ENCODE results near the gene KLHDC3. TPM values are rescaled to one million over a fixed set of nuclear protein-coding genes. Genes with fewer than 3 reads are reported as not detected.

KLHDC3 gene
- total RNA-seq, 4 donors from 2014 or later, result 88.0 to 175 (median 98.1) TPM

DNA sequence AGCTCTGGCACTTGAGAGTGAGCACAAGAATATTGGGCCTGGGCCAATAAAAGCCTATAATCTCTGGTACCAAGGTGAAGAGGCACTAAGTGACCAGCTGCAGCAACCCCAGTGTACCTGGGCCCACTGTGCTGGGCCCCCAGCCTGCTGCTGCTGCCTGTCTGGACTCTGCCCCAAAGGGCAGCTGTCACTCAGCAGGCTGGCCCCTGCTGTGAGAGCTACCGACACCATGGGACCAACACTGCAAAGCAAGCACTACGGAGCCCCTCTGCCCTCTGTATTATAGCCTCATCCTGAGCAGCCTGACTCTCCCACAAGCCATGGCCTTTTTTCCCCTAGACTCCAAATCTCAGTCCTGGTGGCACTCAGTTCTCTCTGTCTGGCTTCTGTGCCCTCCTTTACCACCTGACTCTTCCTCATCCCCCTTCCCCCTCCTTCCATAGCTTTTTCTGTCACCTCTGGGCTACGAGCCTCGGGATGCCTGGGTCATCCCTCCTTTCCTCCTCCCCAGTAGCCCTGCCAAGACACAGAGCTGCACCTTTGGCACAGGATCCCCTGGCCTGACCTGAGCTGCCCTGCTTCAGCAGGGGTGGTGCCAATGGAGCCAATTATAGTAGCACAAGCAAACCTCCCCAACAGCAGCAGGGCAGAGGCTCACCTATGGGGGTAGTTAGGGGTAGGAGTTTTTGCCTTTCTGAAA is 21.6 kb downstream of the KLHDC3 start:
- Histone ChIP-seq H3K27me3 (no peaks in the 10 kb centered on the region), H3K4me1 (peaks cover 9 to 12% (median 10%) of the 10 kb centered on the region in 4 donors), H3K36me3 (peaks cover 18 to 96% (median 71%) of the 10 kb centered on the region in 4 donors), H3K27ac (replicated peaks in 1 of 4) (peak overlapping the region in 2 of 4 donors; percentile 7 to 18), H3K4me3 (no peak overlapping the region), H3K9me3 (no peaks in the 10 kb centered on the region)
- TF ChIP-seq, protein P1, sequence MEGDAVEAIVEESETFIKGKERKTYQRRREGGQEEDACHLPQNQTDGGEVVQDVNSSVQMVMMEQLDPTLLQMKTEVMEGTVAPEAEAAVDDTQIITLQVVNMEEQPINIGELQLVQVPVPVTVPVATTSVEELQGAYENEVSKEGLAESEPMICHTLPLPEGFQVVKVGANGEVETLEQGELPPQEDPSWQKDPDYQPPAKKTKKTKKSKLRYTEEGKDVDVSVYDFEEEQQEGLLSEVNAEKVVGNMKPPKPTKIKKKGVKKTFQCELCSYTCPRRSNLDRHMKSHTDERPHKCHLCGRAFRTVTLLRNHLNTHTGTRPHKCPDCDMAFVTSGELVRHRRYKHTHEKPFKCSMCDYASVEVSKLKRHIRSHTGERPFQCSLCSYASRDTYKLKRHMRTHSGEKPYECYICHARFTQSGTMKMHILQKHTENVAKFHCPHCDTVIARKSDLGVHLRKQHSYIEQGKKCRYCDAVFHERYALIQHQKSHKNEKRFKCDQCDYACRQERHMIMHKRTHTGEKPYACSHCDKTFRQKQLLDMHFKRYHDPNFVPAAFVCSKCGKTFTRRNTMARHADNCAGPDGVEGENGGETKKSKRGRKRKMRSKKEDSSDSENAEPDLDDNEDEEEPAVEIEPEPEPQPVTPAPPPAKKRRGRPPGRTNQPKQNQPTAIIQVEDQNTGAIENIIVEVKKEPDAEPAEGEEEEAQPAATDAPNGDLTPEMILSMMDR (IDR thresholded peaks at IDR 0.05), result no peak
- TF ChIP-seq POLR2A (IDR thresholded peaks at IDR 0.05; ENCODE audit: low read depth) (no peak), POLR2AphosphoS5 (IDR thresholded peaks at IDR 0.05) (no peak), EP300 (IDR thresholded peaks at IDR 0.05) (no peak)
- intact Hi-C loops (cut with DNase I), result no loop called here
- WGBS, result 60% methylated on average over 4 of the region's 4 CpGs
- DNase-seq (ENCODE audit: extremely low spot score), result no peak

DNA sequence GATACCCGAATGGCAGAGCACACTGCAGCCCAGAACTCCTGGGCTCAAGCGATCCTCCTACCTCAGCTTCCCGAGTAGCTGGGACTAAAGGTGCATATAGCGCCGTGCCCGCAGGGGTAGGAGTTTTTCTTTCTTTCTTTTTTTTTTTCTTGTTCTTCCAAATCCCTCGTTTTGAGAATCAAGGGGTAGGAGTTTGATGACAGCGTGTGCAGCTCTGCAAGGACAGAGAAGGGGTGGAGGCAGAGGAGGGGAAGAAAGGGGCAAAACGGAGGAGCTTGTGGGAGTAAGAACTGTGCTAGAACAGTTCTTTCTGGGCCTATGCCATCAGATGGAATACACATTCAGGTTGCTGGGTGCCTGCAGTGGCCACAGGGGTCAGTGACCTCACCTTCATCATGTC is 22.7 kb downstream of the KLHDC3 start:
- Histone ChIP-seq H3K27ac (replicated peaks in 1 of 4) (no peak overlapping the region), H3K36me3 (peaks cover 10 to 95% (median 70%) of the 10 kb centered on the region in 4 donors), H3K4me3 (no peak overlapping the region), H3K4me1 (peaks cover 9 to 12% (median 10%) of the 10 kb centered on the region in 4 donors), H3K9me3 (no peaks in the 10 kb centered on the region), H3K27me3 (no peaks in the 10 kb centered on the region)
- DNase-seq (ENCODE audit: extremely low spot score), result no peak
- TF ChIP-seq POLR2A (IDR thresholded peaks at IDR 0.05; ENCODE audit: low read depth) (no peak), POLR2AphosphoS5 (IDR thresholded peaks at IDR 0.05) (no peak), EP300 (IDR thresholded peaks at IDR 0.05) (no peak)
- intact Hi-C loops (cut with DNase I), result no loop called here
- WGBS, result 91% methylated on average over 9 of the region's 9 CpGs

DNA sequence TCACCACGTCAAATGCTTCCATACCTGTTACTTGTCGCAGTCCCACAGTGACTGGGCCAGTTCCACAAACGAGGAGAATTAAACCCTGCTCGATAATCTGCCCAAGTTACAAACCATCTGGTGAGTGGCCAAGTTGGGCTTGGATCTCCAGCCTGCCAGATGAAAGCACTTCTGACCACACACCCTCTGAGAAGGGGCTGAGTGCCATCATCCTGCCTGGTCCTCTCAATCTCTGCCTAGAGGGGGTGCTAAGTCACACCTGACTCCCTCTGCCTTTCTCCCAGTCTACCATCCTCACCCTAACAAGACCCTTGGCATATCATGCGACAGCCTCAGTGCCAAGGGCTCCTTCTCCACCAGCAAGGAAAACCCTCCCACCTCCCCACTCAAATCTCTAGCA is 23.1 kb downstream of the KLHDC3 start:
- H3K4me3 ChIP-seq, result no peak overlapping the region
- 87% methylated on average over 5 of the region's 5 CpGs for WGBS
- intact Hi-C loops (cut with DNase I), result no loop called here

DNA sequence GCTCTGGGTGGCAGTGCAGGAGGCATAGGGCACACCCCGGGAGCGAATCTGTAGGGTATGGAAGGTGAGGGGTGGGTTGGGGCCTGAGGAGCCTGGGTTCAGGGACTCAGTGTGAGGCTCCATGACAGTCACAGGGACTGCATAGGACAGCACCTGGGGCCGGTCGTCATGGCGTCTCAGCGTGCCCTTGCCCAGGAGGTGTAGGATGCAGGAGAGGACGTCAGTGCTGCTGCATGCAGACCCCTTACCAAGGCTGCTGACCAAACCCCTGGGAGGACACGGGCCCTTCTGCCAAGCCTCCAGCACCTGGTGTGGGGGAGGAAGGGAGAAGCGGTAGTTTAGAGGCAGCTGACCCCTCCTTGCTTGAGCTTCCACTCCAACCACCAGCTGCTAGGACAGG is 23.7 kb downstream of the KLHDC3 start:
- no peaks in the 10 kb centered on the region for H3K9me3 ChIP-seq
- peaks cover 9 to 12% (median 10%) of the 10 kb centered on the region in 4 donors for H3K4me1 ChIP-seq
- no peak for DNase-seq (ENCODE audit: extremely low spot score)
- H3K36me3 ChIP-seq, result peaks cover 10 to 95% (median 71%) of the 10 kb centered on the region in 4 donors
- H3K27me3 ChIP-seq, result no peaks in the 10 kb centered on the region
- no peak overlapping the region for H3K27ac ChIP-seq (replicated peaks in 1 of 4)
- no peak overlapping the region for H3K4me3 ChIP-seq
- intact Hi-C loops (cut with DNase I), result no loop called here
- WGBS, result 86% methylated on average over 9 of the region's 9 CpGs
- TF ChIP-seq POLR2A (IDR thresholded peaks at IDR 0.05; ENCODE audit: low read depth) (no peak), EP300 (IDR thresholded peaks at IDR 0.05) (no peak), POLR2AphosphoS5 (IDR thresholded peaks at IDR 0.05) (no peak)
- TF ChIP-seq, protein P1 (IDR thresholded peaks at IDR 0.05), result no peak

More for the DNA sequence above, 23.1 kb downstream of the KLHDC3 start:
- no peak for TF ChIP-seq EP300 (IDR thresholded peaks at IDR 0.05)
- no peak for TF ChIP-seq POLR2A (IDR thresholded peaks at IDR 0.05; ENCODE audit: low read depth)
- TF ChIP-seq POLR2AphosphoS5 (IDR thresholded peaks at IDR 0.05), result no peak
- TF ChIP-seq, protein P1 (IDR thresholded peaks at IDR 0.05), result no peak
- H3K27me3 ChIP-seq, result no peaks in the 10 kb centered on the region
- peaks cover 10 to 95% (median 70%) of the 10 kb centered on the region in 4 donors for H3K36me3 ChIP-seq
- H3K4me1 ChIP-seq, result peaks cover 9 to 12% (median 10%) of the 10 kb centered on the region in 4 donors
- H3K9me3 ChIP-seq, result no peaks in the 10 kb centered on the region
- no peak for DNase-seq (ENCODE audit: extremely low spot score)
- H3K27ac ChIP-seq (replicated peaks in 1 of 4), result no peak overlapping the region

DNA sequence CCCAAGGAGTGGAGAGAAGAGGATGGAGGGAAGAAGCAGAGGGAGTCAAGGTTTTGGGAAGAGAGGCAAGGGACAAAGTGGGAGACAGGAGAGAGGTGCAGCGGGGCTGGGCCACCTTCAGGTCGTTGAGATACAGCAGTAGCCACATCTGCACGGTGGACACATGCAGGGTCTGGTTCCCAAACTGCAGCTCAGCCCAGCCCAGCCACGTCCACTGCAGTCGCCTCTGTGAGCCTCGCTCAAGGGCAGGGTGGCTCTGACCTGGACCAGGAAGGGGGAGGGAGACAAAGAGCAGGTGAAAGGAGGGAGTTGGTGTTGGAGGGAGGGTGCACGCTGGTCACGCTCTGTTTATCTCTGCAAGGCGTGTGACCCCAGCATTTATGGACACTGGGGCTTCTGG is 24.7 kb downstream of the KLHDC3 start:
- no peaks in the 10 kb centered on the region for H3K27me3 ChIP-seq
- peaks cover 9 to 12% (median 10%) of the 10 kb centered on the region in 4 donors for H3K4me1 ChIP-seq
- no peaks in the 10 kb centered on the region for H3K9me3 ChIP-seq
- TF ChIP-seq EP300 (IDR thresholded peaks at IDR 0.05) (no peak), POLR2AphosphoS5 (IDR thresholded peaks at IDR 0.05) (no peak), POLR2A (IDR thresholded peaks at IDR 0.05; ENCODE audit: low read depth) (no peak)
- TF ChIP-seq, protein P1 (IDR thresholded peaks at IDR 0.05), result no peak
- peaks cover 10 to 95% (median 74%) of the 10 kb centered on the region in 4 donors for H3K36me3 ChIP-seq
- H3K27ac ChIP-seq (replicated peaks in 1 of 4), result no peak overlapping the region
- intact Hi-C loops (cut with DNase I), result no loop called here
- WGBS, result 76% methylated on average over 9 of the region's 9 CpGs
- no peak overlapping the region for H3K4me3 ChIP-seq
- no peak for DNase-seq (ENCODE audit: extremely low spot score)
